Stimulated activated CD4-positive, alpha-beta T cell treated with anti-CD3 and anti-CD28 coated beads, Interleukin-1b, Interleukin-23, amount 100 ng/mL, for 1 hour (primary cell): ENCODE data around the gene ZNF679.
A peak's percentile ranks its signal among the peaks of the same experiment; 100 is the strongest.
"Not testable (repeated sequence)": the region's sequence is repeated elsewhere in the genome, so short reads cannot be mapped to it uniquely, and the experiment has no call there.

Experiments
- DNase-seq, 2 donors: peaks; one replicate each; pipeline ENCODE4 v3.0.0-alpha.2; 2020; ENCODE audit warnings: low read depth in 2 of 2

ZNF679 gene

DNA sequence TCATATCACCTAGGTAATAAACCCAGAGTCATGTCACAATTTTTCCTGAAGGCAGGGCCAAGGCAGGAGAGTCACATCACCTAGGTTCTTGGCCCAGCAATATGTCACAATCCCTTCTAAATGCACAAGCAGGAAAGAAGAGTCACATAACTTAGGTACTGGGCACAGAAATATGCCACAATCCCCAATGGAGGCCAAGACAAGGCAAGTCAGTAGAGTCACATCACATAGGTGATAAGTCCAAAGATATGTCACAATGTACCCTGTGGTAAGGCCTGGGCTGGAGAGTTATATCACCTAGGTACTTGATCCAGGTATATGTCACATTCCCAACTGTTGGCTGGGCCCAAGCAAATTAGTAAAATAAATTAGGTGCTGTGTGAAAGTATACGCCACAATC is at the start of gene ZNF679:
Gene ZNF679, plus strand, starts transcription at position 301 of the 400 bp plus-strand sequence. CDS start 20,644 bp downstream, outside the sequence.
- not testable (repeated sequence) for DNase-seq

DNA sequence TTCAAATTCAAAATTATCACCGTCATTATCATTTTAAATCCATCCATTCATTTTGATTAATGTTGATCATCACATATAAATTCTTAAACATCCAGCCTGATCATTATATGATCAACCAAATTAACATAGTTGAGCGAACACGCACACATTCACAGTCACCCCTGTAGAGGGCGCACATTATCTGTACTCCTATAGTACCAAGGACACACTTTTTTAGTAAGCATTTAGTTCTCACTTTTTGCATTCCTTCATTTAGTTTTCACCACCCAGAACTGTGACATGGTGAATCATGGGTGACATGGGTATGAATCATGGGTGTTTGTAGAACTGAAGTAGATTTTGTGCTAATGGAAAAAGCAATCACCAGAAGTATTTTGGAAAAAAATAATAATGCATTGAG is 47.3 kb upstream of the ZNF679 start:
- no peak for DNase-seq

DNA sequence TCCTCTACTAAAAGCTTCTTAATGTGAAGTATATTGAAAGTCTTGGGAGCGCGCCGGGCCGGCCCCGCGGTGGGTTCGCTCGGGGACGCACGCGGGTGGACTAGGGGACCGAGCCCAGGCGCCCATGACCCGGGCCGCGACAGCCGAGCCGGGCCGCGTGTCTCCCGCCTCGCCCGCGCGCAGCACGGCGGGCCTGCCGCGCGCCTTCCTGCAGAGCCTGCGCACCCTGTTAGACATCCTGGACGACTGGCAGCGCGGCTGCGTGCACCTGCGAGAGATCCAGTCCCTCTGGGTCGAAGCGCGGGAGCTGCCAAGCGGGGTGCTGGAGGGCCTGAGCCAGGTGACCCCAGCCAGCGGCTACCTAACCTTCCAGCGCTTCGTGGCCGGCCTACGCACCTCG is 46.7 kb upstream of the ZNF679 start:
- no peak for DNase-seq

DNA sequence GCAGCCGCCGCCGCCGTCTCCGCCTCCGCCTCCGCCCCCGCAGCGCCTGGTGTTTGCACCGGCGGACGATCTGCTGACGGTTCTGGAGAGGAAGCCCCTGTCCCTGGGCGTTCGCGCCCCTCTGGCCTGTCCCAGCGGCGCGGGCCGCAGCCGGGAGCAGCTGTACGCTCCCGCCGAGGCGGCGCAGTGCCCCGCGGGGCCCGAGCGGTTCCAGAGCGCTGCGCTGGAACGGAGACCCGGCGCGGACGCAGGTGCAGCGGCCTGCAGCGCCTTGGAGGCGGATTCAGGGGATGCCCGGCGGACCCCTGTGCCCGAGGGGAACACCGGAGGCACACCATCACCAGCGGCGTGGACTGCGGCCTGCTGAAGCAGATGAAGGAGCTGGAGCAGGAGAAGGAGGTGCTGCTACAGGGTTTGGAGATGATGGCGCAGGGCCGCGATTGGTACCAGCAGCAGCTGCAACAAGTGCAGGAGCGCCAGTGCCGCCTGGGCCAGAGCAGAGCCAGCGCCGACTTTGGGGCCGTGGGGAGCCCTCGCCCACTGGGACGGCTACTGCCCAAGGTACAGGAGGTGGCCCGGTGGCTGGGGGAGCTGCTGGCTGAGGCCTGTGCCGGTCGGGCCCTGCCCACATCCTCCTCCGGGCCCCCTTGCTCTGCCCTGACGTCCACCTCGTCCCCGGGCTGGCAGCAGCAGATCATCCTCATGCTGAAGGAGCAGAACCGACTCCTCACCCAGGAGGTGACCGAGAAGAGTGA is 46.1 kb upstream of the ZNF679 start:
- no peak for DNase-seq

DNA sequence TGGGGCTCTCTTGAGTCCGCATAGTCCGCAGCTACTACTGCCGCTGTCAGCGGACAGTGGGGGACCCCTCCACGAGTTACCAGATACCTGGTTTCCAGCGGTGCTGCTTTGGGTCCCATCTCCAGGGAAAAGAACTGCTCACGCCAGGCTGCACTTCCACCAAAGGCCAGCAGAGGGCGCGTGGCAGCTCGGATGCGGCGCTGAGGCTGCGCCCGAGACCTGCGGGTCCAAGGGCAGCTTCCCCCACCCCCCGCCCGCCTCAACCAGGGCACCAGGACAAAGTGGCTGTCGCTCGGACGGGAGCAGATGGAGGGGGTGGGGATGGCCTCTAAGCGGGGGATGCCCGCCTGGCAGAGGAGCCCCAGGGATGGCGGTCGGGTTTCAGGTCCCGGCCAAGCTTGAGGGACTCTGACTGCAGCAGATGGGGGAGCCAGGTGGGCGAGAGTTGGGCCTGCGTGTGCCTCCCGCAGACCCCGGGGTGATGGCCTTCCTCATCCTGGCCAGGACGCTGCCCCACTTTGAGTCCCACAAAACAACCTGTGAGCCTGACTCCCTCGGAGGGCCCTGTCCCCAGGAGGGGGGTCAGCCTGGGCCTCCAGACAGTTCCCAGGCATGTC is 45.0 kb upstream of the ZNF679 start:
- DNase-seq, result peak in 1 of 2 donors; percentile 9

DNA sequence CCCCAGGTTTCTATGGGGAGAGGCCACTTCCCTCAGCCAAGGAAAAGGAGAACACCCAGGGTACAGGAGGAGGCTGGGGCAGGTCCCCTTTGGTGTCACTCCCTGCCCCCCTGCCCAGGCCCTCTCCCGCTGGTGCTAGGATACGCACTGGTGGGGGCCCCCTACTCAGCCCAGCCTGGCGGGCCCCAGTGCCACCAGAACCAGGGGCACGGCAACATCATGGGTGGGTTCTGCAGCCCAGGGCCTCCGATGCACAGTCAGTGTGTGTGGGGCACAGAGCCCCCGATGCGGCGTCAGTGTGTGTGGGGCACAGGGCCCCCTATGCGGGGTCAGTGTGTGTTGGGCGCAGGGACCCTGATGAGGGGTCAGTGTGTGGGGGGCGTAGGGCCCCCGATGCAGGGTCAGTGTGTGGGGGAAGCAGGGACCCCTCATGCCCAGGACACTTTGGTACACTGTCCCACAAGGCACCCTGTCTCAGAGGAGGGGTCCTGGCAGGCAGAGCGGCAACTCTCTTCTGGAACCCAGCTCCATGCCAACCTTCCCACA is 44.4 kb upstream of the ZNF679 start:
- no peak for DNase-seq

DNA sequence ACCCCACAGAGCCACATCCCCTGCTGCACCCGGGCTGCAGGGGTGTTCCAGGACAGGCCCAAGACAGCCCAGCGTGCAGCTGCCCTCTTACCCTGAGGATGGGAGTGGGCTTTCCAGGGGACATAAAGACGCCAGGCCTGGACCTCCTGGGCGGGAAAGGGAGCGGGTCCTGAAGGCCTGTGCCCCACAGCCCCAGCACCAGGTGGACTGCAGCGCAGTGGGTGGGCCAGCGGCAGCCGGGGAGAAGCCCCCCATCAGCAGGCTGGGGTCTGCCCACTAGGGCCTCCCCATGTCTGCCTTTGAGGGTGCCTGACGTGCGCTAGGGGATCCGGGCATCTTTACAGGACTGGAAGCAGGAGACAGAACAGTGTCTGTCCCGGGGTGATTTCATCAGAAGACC is 43.9 kb upstream of the ZNF679 start:
- DNase-seq, result no peak

DNA sequence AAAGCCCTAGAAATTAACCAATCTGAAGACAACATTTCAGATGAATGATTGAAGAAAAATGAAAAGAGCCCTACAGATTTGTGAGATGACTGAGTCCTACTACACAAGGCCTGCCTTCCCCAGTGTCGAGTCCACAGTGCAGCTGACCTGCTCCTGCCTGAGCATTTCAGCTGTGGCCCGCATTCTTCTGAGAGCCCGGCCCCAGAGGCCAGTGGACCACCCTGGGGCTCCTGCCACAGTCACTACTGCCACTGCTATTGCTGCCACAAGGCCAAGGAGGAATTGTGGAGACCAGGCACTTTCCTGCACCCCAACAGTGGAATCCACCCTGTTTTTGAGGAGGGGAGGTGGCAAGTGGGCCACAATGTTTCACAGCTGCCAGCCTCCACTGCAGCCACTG is 40.9 kb upstream of the ZNF679 start:
- no peak for DNase-seq

DNA sequence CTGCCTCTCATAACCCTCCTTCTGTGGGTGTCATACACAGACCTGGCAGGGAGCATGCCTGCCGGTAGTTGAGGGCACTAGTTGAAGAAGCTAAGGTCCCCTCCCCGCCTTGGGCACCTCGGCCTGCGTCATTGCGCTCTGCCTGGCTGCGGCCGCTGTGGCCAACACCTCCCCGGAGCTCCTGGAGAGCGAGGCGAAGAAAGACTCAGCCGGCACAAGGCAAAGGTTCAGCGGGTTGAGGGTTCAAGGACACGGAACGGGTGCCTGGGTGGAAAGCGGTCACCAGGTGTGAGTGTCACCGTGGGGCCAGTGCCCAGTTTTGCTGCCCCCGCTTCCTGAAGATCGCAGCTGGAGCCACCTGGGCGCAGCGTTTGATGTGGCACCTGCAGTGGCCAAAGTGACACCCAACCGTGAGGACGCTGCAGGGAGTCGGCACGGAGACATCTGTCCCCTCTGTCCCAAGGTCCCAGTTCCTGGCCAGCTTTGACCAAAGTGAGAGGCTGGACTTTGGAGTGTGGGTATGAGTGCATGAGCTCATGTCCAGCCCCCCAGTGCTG is 36.0 kb upstream of the ZNF679 start:
- DNase-seq, result no peak

DNA sequence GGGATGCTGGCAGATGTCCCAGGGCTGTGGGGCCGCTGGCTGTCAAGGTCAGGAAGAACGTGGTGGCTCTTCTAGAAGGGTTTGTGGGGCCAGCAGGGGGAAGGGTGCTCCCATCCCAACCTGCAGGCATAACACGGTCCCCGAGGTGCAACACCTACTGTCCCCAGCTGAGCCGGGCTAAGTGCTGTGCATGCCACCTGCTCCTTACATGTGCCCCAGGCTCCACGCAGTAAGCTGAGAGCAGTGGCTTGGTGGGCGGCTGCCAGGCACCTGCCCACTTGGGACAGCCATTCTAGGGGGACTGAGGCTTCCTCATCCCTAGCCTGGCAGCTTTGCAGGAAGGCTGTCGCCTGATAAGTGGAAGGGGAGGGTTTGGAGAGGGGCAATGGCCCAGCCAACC is 35.5 kb upstream of the ZNF679 start:
- no peak for DNase-seq

DNA sequence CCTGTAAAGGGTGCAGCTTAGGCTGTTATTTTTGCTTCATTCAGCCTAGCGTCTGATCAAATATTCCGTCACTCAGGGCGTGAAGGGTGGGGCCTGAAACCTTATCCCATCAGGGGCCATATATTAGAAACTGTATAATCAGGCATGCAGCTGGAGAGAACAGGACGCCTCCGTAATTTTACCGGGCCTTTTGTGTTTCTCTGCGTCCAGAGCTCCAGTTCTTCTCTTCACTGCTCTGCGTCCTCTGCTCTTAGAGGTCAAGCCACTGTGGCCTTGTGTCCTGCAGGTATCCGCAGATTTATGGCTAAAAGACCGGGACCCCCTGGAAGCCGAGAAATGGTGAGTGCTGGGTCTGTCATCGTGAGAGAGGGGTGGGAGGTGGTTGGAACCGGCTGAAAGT is 21.4 kb upstream of the ZNF679 start, which contains the start of gene ZNF735:
Gene ZNF735, plus strand, starts transcription at position 301 of the 400 bp plus-strand sequence. Its CDS starts 0 bp downstream, at position 301.
- no peak for DNase-seq

DNA sequence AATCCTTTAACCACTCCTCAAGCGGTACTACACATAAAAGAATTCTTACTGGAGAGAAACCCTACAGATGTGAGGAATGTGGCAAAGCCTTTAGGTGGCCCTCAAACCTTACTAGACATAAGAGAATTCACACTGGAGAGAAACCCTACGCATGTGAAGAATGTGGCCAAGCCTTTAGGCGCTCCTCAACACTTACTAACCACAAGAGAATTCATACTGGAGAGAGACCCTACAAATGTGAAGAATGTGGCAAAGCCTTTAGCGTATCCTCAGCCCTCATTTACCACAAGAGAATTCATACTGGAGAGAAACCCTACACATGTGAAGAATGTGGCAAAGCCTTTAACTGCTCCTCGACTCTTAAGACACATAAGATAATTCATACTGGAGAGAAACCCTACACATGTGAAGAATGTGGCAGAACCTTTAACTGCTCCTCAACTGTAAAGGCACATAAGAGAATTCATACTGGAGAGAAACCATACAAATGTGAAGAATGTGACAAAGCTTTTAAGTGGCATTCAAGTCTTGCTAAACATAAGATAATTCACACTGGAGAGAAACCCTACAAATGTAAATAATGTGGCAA is 8.5 kb upstream of the ZNF679 start:
- not testable (repeated sequence) for DNase-seq

DNA sequence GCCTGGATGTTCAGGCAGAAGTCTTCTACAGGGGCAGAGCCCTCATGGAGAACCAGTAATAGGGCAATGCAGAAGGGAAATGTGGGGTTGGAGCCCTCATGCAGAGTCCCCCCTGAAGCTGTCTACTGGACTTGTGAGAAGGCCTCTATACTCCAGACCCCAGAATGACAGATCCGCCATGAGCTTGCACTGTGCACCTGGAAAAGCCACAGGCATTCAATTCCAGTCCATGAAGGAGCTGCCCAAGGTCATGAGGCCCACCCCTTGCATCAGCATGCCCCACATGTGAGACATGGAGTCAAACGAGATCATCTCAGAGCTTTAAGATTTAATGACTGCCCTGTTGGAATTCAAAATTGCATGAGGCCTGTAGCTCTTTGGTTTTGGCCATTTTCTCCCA is 4.9 kb upstream of the ZNF679 start:
- DNase-seq, result no peak

DNA sequence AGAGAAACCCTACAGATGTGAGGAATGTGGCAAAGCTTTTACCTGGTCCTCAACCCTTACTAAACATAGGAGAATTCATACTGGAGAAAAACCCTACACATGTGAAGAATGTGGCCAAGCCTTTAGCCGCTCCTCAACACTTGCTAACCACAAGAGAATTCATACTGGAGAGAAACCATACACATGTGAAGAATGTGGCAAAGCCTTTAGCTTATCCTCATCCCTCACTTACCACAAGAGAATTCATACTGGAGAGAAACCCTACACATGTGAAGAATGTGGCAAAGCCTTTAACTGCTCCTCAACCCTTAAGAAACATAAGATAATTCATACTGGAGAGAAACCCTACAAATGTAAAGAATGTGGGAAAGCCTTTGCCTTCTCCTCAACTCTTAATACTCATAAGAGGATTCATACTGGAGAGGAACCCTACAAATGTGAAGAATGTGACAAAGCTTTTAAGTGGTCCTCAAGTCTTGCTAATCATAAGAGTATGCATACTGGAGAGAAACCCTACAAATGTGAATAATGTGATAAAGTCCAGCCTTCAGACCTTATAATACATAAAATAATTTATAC is 38.2 kb downstream of the ZNF679 start:
- no peak for DNase-seq

DNA sequence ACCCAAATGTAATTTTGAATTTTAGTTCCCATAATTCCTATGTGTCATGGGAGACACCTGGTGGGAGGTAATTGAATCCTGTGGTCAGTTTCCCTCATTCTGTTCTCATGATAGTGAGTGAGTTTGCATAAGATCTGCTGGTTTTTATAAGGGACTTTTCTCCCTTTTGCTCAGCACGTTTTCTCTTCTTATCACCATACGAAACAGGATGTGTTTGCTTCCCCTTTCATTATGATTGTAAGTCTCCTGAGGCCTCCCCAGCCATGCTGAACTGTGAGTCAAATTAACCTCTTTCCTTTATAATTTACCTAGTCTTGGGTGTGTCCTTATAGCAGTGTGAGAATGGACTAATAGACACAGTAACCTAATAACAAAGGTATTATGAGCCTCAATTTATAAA is 49.4 kb downstream of the ZNF679 start:
- no peak for DNase-seq

DNA sequence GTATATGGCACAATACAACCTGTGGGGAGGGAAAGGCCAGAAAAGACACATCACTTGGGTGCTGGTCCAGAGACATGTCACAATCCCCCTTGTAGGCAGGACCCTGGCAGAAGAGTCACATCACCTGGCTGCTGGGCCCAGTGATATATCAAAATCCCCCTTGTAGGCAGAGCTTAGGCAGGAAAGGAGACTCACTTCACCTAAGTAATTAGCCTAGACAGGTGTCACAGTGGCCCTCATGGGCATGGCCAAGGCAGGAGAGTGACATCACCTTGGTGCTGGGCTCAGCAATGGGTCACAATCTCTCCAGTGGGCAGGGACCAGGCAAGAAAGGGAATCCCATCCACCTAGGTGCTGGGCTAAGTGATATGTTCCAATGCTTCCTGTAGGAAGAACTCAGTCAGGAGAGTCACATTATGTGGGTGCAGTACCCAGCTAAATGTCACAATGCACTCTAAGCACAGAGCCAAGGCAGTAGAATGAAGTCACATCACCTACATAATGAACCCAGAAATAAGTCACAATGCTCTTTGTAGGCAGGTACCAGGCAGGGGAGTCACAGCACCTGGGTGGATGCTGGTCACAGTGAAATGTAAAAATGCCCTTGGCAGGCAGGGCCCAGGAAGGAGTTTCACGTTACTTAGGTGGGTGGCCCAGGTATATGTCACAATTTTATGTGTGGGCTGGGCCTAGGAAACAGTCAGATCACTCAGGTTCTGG is 66.6 kb downstream of the ZNF679 start:
- DNase-seq, result no peak

DNA sequence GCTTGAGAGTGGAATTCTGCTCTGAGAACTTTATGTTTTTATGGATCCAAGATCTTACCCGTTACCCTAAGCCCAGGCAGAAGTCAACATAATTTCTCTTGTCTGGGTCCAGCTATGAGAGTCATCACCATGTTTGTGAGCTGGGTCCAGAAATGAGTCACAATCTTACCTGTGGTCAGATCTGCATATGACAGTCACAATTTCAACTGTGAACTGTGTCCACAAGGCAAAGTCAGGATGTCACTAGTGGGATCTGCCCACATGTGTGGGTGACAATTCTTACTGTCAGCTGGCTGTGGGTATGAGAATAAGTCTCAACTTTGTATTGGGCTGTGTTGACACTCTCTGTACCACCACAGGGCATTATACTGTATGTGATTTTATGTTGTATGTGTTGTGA is 69.1 kb downstream of the ZNF679 start:
- DNase-seq, result not testable (repeated sequence)

DNA sequence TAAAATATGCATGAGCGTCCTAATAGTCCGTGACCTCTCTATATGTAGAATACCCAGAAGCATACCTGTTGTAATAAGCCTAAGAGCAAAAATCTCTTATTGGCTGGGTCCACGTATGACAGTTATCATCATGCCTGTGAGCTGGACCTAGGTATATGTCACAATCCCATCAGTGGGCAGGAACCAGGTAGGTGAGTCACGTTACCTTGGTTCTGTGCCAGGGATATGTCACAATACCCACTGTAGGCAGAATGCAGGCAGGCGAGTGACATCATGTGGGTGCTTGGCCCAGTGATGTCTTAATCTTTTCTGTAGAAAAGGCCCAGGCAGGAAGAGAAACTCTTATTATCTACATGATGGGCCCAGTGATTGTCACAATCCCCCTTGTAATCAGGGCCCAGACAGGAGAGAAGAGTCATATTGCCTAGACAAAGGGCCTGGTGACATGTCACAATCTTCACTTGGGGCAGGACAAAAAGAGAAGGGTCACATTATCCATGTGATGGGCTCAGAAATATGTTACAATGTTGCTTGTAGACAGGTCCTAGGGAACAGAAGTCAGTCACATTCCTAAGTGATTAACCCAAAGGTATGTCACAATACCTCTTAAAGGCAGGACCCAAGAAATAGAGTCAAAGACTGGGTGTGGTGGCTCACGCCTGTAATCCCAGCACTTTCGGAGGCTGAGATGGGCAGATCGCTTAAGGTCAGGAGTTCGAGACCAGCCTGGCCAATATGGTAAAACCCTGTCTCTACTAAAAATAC is 72.5 kb downstream of the ZNF679 start:
- no peak for DNase-seq

DNA sequence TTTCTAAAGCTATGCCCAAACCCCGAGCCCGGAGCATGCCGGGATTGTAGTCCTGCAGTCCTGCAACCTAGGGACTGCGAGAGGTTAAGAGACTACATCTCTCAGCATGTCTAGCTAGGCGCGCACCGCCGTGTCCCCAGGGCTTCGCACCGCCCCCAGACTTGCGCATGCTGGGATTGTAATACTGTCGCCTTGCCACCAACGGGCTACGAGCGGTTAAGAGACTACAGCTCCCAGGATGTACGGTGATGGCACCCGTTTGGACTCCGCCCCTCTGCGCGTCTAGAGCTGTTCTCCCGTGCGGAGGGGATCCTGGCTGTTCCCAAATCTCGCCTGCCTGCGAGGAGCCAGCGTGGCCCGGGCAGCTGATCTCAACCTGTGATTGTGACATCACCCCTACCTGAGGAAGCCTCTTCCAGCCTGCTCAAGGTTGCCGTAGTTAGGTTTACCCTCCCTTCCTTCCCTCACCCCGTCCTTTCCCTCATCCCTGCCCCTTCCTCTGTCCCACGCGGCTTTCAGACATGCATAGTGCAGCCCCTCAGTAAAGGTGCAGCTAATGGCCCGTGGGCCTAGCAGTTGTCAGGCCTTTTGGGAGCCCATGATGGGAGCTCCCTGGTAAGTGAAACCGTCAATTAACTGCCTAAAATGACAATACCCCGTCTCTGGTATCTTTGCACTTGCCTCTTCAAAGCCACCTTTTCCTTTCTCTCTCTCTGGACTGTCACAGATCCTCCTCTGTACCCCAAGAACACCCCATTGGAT is 79.2 kb downstream of the ZNF679 start:
- peak; percentile 78 to 82 for DNase-seq

DNA sequence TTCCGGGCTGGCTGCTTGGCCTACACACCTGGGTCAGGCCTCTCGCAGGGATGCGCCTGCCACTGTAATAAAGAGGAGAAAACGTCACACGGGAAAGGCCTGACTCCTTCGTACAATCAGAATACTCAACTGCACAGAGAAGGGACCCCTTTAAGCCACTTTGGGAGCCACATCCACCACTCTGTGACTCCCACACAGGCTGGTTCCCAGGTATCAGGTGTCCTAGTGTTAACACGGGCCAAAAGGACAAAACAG is 79.7 kb downstream of the ZNF679 start:
- DNase-seq, result no peak
